HCEC 1CT (cell line): ENCODE measurements around the gene SMCHD1.

ENCODE experiments used
- DNase-seq: peaks from one replicate; pipeline ENCODE4 v3.0.0-alpha.2; 2017

The SMCHD1 gene

DNA sequence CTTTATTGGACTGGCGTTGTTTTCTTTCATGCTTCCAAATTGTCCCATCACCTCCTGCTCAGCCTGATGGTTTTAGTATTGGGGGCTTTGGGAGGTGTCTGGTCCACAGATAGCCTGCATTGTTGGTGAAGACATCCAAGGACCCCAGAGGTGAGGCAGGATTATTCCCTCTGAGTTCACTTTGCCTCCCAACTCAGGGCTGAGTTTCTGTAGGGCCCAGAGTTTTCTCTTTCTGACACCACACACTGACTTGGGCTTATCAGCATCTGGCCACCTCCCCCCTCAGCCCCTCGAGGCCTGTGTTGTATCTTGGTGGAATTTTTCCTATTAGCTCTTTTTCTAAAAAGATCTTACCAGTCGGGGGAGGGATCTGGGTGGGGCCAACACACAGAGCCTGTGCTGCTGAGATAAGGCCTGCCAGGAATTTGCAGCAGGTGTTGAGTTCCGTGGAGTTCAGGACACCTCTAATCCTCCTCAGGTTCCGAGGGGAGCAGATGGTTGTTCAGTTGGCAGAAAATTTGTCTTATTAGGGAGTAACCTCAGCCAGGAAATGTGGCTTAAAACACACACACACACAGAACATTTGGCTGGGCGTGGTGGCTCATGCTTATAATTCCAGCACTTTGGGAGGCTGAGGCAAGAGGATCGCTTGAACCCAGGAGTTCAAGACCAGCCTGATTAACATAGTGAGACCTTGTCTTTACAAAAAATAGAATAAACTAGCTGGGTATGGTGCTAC, 198.6 kb downstream of the SMCHD1 start:
- no peak for DNase-seq
